ENCODE measurements around the gene PPIA.

PPIA gene

DNA sequence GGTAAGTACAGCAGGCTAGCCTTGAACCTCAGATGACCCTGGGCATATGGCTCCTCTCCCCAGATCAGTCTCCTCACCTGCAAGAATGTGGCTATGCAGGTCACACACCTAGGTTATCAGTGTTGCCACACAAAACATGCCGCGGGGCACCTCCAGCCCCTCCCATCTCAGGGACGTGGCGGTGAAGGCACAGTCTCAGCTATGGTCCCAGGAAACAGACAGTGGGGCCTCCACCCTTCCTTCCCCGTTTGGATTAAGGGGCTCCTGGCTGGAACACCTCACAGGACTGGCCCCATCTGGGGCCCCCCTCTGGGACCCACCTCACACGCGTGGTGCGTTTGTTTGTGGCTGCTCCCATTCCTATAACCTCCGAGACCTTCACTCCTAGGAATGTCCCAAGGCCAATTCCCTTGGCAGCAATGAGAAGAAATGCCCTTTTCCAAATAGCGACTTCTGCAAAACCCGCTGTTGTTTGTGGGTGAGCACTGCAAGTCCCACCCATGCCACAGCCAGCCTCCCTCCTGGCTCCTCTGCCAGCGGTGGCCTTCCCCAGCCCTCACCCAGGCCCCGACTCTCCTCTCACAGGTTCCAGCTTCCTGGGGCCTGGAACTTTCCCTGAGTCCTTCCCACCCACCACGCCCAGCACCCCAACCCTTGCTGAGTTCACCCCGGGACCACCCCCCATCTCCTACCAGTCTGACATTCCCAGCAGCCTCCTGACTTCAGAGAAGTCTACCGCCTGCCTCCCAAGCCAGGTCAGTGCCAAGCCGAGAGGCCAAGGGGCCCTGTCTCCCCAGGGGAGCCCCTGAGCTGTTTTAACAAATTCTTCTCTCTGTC is 30.7 kb upstream of the PPIA start:
- Histone ChIP-seq H3K9me3 (ENCODE audit: low read length) (no peaks in the 10 kb centered on the region), H3K36me3 (ENCODE audit: insufficient read depth, low read length) (peaks cover 55% of the 10 kb centered on the region), H3K4me3 (ENCODE audit: low read depth in 1 of 2, low read length in 2 of 2) (no peak overlapping the region), H3K4me1 (ENCODE audit: insufficient read depth, low read length) (peaks cover 48% of the 10 kb centered on the region), H3K27ac (ENCODE audit: low read depth, low read length) (no peak overlapping the region), H3K9ac (ENCODE audit: low read length) (no peak overlapping the region), H3K27me3 (ENCODE audit: control insufficient read depth in 1 of 2, insufficient read depth in 2 of 2, low read length in 2 of 2) (no peaks in the 10 kb centered on the region)

DNA sequence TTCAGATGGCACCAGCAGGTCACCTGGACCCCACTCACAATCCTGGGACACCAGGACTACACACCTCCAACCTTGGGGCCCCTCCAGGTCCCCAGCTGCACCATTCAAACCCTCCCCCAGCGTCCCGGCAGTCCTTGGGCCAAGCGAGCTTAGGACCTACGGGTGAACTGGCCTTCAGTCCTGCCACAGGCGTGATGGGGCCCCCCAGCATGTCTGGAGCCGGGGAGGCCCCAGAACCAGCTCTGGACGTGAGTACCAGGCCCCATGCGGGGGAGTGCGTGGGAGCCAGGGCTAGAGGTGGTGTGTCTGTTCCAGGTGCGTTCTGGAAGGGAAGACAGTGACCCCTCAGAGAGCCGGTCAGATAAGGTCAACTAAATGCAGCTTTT is 30.1 kb upstream of the PPIA start:
- H3K4me3 ChIP-seq (ENCODE audit: low read depth in 1 of 2, low read length in 2 of 2) = no peak overlapping the region
- no peaks in the 10 kb centered on the region for H3K9me3 ChIP-seq (ENCODE audit: low read length)
- H3K9ac ChIP-seq (ENCODE audit: low read length) = no peak overlapping the region
- H3K36me3 ChIP-seq (ENCODE audit: insufficient read depth, low read length) = peaks cover 49% of the 10 kb centered on the region
- H3K4me1 ChIP-seq (ENCODE audit: insufficient read depth, low read length) = peaks cover 46% of the 10 kb centered on the region
- no peak overlapping the region for H3K27ac ChIP-seq (ENCODE audit: low read depth, low read length)
- no peaks in the 10 kb centered on the region for H3K27me3 ChIP-seq (ENCODE audit: control insufficient read depth in 1 of 2, insufficient read depth in 2 of 2, low read length in 2 of 2)

DNA sequence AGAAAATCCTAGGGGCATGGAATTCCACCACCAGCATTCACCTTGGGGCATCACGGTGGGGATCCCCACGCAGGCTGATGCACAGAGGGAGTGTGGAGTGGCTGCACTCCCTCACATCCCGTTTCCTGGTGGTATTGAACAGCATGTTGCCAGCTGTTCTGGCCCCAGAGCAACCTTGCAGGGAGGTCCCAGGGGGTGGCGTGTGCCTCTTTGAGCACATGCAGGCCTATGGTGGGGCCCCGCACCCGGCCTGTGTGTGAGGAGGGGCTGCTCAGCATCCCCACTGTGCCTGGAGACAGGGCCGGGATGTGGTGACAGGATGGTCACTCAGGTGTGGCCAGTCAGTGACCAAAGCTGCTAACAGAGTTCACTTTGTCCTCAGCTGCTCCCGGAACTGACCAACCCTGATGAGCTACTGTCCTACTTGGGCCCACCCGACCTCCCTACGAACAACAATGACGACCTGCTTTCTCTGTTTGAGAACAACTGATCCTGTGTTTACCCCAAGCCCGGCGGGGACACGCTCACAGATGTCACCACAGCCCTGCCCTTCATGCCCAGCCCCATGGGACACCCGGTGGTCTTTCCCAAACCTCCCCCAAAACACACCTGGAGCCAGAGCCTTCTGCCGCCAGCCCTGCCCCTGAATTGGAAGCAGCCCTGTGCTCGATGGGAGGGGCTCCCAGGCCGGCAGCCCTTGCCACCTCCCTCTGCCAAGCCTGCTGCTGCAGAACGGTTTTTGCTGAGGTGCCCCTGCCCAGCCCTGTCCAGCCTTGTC is 29.2 kb upstream of the PPIA start:
- Histone ChIP-seq H3K27me3 (ENCODE audit: control insufficient read depth in 1 of 2, insufficient read depth in 2 of 2, low read length in 2 of 2) (no peaks in the 10 kb centered on the region), H3K9ac (ENCODE audit: low read length) (no peak overlapping the region), H3K27ac (ENCODE audit: low read depth, low read length) (peak overlapping the region; percentile 59), H3K4me3 (ENCODE audit: low read depth in 1 of 2, low read length in 2 of 2) (no peak overlapping the region), H3K4me1 (ENCODE audit: insufficient read depth, low read length) (peaks cover 41% of the 10 kb centered on the region), H3K9me3 (ENCODE audit: low read length) (no peaks in the 10 kb centered on the region), H3K36me3 (ENCODE audit: insufficient read depth, low read length) (peaks cover 45% of the 10 kb centered on the region)

DNA sequence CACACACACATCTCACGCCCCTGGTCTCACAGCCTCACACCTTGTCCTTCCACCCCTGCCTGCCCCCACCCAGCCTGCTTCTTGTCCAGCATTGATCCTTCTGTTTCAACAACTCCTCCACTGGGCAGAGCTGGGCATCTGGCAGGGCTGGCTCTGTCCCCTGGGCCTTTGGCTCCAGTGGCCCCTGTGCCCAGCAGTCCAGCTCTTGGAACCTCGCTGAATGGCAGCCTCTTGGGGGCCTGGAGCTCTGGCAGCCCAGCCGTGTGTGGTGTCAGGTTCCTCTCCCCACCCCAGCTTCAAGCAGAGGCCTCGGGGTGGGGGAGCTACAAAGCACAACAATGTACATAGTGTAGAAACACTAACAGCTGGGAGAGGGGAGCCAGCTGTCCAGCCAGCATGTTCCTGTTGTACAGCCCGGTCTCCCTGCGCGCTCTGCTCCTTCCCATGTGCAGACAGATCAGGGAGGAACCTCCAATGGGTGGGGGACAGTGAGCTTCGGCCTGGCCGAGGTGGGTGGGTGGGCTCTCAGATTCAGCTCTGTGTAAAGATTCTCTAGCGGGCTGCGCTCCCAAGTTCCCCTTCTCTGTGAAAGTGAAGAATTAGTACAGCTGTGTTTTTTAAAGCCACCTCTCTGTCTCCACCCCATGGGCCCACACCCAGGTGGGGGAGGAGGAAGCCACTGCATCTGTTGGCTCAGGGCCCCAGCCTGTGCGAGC is 28.4 kb upstream of the PPIA start:
- Histone ChIP-seq H3K9me3 (ENCODE audit: low read length) (no peaks in the 10 kb centered on the region), H3K9ac (ENCODE audit: low read length) (no peak overlapping the region), H3K27ac (ENCODE audit: low read depth, low read length) (peak overlapping the region; percentile 59), H3K36me3 (ENCODE audit: insufficient read depth, low read length) (peaks cover 40% of the 10 kb centered on the region), H3K27me3 (ENCODE audit: control insufficient read depth in 1 of 2, insufficient read depth in 2 of 2, low read length in 2 of 2) (no peaks in the 10 kb centered on the region), H3K4me1 (ENCODE audit: insufficient read depth, low read length) (peaks cover 38% of the 10 kb centered on the region), H3K4me3 (ENCODE audit: low read depth in 1 of 2, low read length in 2 of 2) (peak overlapping the region in 1 of 2 donors; percentile 53)

DNA sequence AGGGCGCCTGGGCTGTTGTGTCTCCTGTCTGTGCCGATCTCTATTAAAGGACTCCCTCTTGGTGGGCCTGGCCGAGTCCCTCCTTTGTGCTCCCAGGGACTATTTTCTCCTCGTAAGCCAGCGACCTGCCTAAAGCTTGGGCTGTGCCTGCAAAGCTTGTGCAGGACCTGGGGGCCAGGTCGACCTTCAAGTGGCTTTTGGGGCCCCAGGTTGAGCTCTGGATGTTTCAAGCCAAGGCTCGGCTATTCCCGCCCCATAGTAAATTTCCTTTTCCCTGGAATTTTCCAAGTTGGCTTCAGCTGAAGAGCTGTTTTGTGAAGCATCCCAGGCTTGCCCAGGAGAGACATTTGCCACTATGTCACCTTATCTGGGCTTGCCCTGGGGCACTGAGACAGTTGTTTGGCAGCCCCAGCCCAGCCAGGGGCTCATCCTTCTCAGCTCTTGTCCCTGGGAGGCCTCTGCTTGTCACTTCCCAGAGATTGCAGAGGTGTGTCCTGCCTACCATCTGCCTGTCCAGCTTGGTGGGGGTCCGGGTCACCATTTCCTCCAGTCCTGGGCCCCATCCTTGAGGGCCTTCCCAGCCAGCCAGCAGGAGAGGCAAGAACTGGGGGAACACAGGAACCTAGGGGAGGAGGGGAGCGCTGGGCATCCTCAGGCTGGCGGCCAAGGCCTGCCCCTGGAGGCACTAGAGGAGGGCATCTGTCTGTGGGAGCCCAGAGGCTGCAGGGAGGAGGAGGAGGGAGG is 27.7 kb upstream of the PPIA start:
- H3K4me1 ChIP-seq (ENCODE audit: insufficient read depth, low read length) = peaks cover 38% of the 10 kb centered on the region
- peaks cover 33% of the 10 kb centered on the region for H3K36me3 ChIP-seq (ENCODE audit: insufficient read depth, low read length)
- H3K27me3 ChIP-seq (ENCODE audit: control insufficient read depth in 1 of 2, insufficient read depth in 2 of 2, low read length in 2 of 2) = no peaks in the 10 kb centered on the region
- no peak overlapping the region for H3K9ac ChIP-seq (ENCODE audit: low read length)
- H3K9me3 ChIP-seq (ENCODE audit: low read length) = no peaks in the 10 kb centered on the region
- H3K4me3 ChIP-seq (ENCODE audit: low read depth in 1 of 2, low read length in 2 of 2) = peak overlapping the region in 1 of 2 donors; percentile 53
- H3K27ac ChIP-seq (ENCODE audit: low read depth, low read length) = peak overlapping the region; percentile 59

DNA sequence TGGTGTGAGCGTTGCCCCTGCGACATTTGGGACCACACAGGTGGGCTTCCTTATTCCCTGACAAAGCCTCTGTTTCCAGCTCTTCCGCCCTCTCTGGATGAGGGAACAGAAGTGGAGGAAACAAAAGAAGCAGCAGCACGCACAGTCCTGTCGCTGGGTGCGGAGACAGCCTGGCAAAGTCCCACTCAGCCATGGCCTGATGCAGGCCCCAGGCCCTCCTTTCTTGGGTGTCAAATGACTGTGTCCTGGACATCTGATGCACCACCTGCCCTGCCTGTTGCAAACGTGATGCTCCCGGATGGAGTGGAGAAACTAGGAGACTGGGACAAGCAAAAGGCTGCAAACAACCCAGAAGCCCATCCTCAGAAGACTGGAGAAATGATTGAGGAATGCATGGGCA is 27.1 kb upstream of the PPIA start:
- Histone ChIP-seq H3K9me3 (ENCODE audit: low read length) (no peaks in the 10 kb centered on the region), H3K27me3 (ENCODE audit: control insufficient read depth in 1 of 2, insufficient read depth in 2 of 2, low read length in 2 of 2) (no peaks in the 10 kb centered on the region), H3K27ac (ENCODE audit: low read depth, low read length) (peak overlapping the region; percentile 59), H3K9ac (ENCODE audit: low read length) (peak overlapping the region; percentile 16), H3K36me3 (ENCODE audit: insufficient read depth, low read length) (peaks cover 27% of the 10 kb centered on the region), H3K4me3 (ENCODE audit: low read depth in 1 of 2, low read length in 2 of 2) (peak overlapping the region in 1 of 2 donors; percentile 53), H3K4me1 (ENCODE audit: insufficient read depth, low read length) (peaks cover 38% of the 10 kb centered on the region)

DNA sequence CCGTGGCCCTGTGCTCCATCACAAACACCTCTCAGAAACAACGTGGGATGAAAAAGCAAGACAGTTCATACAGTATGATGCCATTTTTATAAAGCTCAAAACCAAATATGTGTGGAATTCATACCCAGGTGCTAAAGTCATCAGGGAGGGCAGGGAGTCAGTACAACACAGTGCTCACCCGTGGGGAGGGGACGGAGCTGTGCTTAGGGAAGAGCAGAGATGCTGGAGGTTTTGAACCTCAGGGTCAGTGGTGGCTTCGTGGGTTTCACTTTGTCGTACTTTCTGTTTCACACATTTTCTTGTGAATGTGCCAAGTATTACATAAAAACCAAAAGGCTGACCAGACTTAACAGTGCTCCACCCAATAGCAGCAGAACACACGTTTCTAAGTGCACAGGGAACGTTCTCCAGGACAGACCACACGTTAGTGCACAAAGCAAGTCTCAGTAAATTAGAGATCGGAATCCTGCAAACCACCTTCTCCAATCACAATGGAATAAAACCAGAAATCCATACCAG is 26.6 kb upstream of the PPIA start:
- peak overlapping the region; percentile 59 for H3K27ac ChIP-seq (ENCODE audit: low read depth, low read length)
- H3K4me1 ChIP-seq (ENCODE audit: insufficient read depth, low read length) = peaks cover 38% of the 10 kb centered on the region
- H3K27me3 ChIP-seq (ENCODE audit: control insufficient read depth in 1 of 2, insufficient read depth in 2 of 2, low read length in 2 of 2) = no peaks in the 10 kb centered on the region
- H3K36me3 ChIP-seq (ENCODE audit: insufficient read depth, low read length) = peaks cover 22% of the 10 kb centered on the region
- no peaks in the 10 kb centered on the region for H3K9me3 ChIP-seq (ENCODE audit: low read length)
- H3K9ac ChIP-seq (ENCODE audit: low read length) = peak overlapping the region; percentile 16
- H3K4me3 ChIP-seq (ENCODE audit: low read depth in 1 of 2, low read length in 2 of 2) = peak overlapping the region in 1 of 2 donors; percentile 53

DNA sequence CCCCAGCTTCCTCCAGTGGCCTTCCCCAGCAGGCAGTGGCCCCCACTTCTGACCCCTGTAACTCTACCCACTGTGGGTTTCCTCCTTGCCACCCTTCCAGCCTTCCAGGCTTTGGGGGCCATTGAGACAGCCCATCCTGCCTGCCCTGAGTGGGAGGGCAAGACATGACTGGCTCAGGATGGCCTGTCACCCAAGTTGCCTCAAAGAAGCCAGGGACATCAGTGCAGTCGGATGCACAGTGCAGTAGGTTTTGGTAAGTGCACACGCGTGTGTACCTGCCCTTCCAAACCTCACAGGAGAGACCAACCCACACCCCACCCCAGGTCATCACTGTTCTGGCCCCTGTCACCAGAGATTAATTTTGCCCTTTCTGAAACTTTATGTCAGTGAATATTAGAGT is 25.1 kb upstream of the PPIA start:
- Histone ChIP-seq H3K4me3 (ENCODE audit: low read depth in 1 of 2, low read length in 2 of 2) (no peak overlapping the region), H3K27me3 (ENCODE audit: control insufficient read depth in 1 of 2, insufficient read depth in 2 of 2, low read length in 2 of 2) (no peaks in the 10 kb centered on the region), H3K9ac (ENCODE audit: low read length) (no peak overlapping the region), H3K9me3 (ENCODE audit: low read length) (no peaks in the 10 kb centered on the region), H3K36me3 (ENCODE audit: insufficient read depth, low read length) (peaks cover 7% of the 10 kb centered on the region), H3K27ac (ENCODE audit: low read depth, low read length) (no peak overlapping the region), H3K4me1 (ENCODE audit: insufficient read depth, low read length) (peaks cover 38% of the 10 kb centered on the region)

DNA sequence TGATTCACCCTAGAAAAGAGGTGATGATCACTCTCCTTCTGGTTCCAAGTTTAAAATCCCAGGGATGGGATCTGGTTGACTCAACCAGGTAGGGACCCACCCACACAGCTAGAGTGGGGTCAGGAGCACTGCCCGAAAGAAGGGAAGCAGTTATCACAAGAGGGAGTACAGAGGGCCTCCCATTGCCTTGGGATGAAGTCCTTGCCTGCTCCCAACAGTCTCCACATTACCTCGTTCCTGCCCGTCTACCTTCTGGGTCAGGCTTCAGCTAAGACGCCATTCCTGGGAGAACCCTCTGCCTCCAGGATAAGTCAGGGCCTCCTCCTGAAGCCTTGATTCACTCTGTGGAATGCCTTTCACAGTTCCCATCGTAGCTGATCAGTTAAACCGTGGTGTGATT is 24.0 kb upstream of the PPIA start:
- H3K36me3 ChIP-seq (ENCODE audit: insufficient read depth, low read length) = no peaks in the 10 kb centered on the region
- H3K4me1 ChIP-seq (ENCODE audit: insufficient read depth, low read length) = peaks cover 35% of the 10 kb centered on the region
- H3K9ac ChIP-seq (ENCODE audit: low read length) = no peak overlapping the region
- no peaks in the 10 kb centered on the region for H3K27me3 ChIP-seq (ENCODE audit: control insufficient read depth in 1 of 2, insufficient read depth in 2 of 2, low read length in 2 of 2)
- no peaks in the 10 kb centered on the region for H3K9me3 ChIP-seq (ENCODE audit: low read length)
- H3K4me3 ChIP-seq (ENCODE audit: low read depth in 1 of 2, low read length in 2 of 2) = no peak overlapping the region
- no peak overlapping the region for H3K27ac ChIP-seq (ENCODE audit: low read depth, low read length)

DNA sequence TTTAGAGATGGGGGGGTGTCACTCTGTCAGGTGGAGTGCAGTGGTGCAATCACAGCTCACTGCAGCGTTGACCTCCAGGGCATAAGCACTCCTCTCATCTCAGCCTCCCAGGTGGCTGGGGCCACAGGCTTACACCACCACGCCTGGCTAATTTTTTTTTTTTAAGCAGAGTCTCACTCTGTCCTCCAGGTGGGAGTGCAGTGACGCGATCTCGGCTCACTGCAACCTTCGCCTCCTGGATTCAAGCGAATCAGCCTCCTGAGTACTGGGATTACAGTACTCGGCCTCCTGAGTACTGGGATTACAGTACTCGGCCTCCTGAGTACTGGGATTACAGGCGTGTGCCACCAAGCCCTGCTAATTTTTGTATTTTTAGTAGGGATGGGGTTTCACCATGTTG is 23.6 kb upstream of the PPIA start:
- Histone ChIP-seq H3K9me3 (ENCODE audit: low read length) (no peaks in the 10 kb centered on the region), H3K4me1 (ENCODE audit: insufficient read depth, low read length) (peaks cover 30% of the 10 kb centered on the region), H3K27me3 (ENCODE audit: control insufficient read depth in 1 of 2, insufficient read depth in 2 of 2, low read length in 2 of 2) (no peaks in the 10 kb centered on the region), H3K36me3 (ENCODE audit: insufficient read depth, low read length) (no peaks in the 10 kb centered on the region), H3K4me3 (ENCODE audit: low read depth in 1 of 2, low read length in 2 of 2) (no peak overlapping the region), H3K27ac (ENCODE audit: low read depth, low read length) (no peak overlapping the region), H3K9ac (ENCODE audit: low read length) (no peak overlapping the region)
